DOHH2 (cell line): Measurements from ENCODE around the gene STN1.

ENCODE experiments used
- H3F3A ChIP-seq: fragments of 200-600 bp; sonication (generic), shearing (Covaris generic); 2 replicates; pipeline ENCODE4 v1.6.0; 2016; ENCODE audit warnings: antibody characterized with exemption, mild to moderate bottlenecking; ENCODE audit not compliant: control insufficient read depth, insufficient read depth
- H3K27ac ChIP-seq: fragments of 200-600 bp; sonication (generic); 2 replicates; pipeline ENCODE4 v1.5.1; 2014; ENCODE audit warnings: low read depth, mild to moderate bottlenecking, low read length, moderate library complexity
- H3K27me3 ChIP-seq: fragments of 200-600 bp; sonication (generic); 2 replicates; pipeline ENCODE4 v1.6.1; 2014; ENCODE audit warnings: mild to moderate bottlenecking, low read length, mixed read lengths; ENCODE audit not compliant: control insufficient read depth
- H3K36me3 ChIP-seq: fragments of 200-600 bp; sonication (generic); 2 replicates; pipeline ENCODE4 v1.6.1; 2014; ENCODE audit warnings: mild to moderate bottlenecking, low read length, moderate library complexity, mixed read lengths; ENCODE audit not compliant: control insufficient read depth
- H3K4me1 ChIP-seq: fragments of 200-600 bp; sonication (generic); 2 replicates; pipeline ENCODE4 v1.6.1; 2014; ENCODE audit warnings: mild to moderate bottlenecking, low read length, mixed read lengths; ENCODE audit not compliant: control insufficient read depth
- H3K4me2 ChIP-seq: fragments of 200-600 bp; sonication (generic); 2 replicates; pipeline ENCODE4 v1.6.0; 2014; ENCODE audit warnings: mild to moderate bottlenecking, low read length, moderate library complexity
- H3K4me3 ChIP-seq: fragments of 200-600 bp; sonication (generic); 2 replicates; pipeline ENCODE4 v1.5.1; 2014; ENCODE audit warnings: mild to moderate bottlenecking, low read length, mixed read lengths
- H3K79me2 ChIP-seq: fragments of 200-600 bp; sonication (generic); 2 replicates; pipeline ENCODE4 v1.6.1; 2014; ENCODE audit warnings: mild to moderate bottlenecking, low read length, mixed read lengths; ENCODE audit not compliant: control insufficient read depth
- H3K9me2 ChIP-seq: fragments of 200-600 bp; sonication (generic); replicated peaks from 2 replicates; pipeline ENCODE4 v1.6.1; 2014; ENCODE audit warnings: mild to moderate bottlenecking, low read length, mixed read lengths; ENCODE audit not compliant: control insufficient read depth
- H3K9me3 ChIP-seq: fragments of 200-600 bp; sonication (generic); 2 replicates; pipeline ENCODE4 v1.6.1; 2014; ENCODE audit warnings: antibody characterized with exemption, low read length, mixed read lengths; ENCODE audit not compliant: control insufficient read depth, insufficient read depth
- H4K20me1 ChIP-seq: fragments of 200-600 bp; sonication (generic); 2 replicates; pipeline ENCODE4 v1.6.0; 2014; ENCODE audit warnings: low read depth, mild to moderate bottlenecking, antibody characterized with exemption, low read length, moderate library complexity; ENCODE audit not compliant: control insufficient read depth, insufficient read depth
- CTCF ChIP-seq: fragments of 200-600 bp; sonication (generic); IDR thresholded peaks from one replicate; pipeline ENCODE4 v1.5.1; 2014; ENCODE audit warnings: antibody characterized with exemption, mild to moderate bottlenecking, low read depth, low read length; ENCODE audit not compliant: poor library complexity, severe bottlenecking
- EZH2phosphoT487 ChIP-seq: fragments of 200-600 bp; sonication (generic); IDR thresholded peaks from 2 replicates; pipeline ENCODE4 v1.6.1; 2017; ENCODE audit warnings: borderline replicate concordance, mild to moderate bottlenecking, antibody characterized with exemption, low read length, moderate library complexity, mixed read lengths

STN1 gene

DNA sequence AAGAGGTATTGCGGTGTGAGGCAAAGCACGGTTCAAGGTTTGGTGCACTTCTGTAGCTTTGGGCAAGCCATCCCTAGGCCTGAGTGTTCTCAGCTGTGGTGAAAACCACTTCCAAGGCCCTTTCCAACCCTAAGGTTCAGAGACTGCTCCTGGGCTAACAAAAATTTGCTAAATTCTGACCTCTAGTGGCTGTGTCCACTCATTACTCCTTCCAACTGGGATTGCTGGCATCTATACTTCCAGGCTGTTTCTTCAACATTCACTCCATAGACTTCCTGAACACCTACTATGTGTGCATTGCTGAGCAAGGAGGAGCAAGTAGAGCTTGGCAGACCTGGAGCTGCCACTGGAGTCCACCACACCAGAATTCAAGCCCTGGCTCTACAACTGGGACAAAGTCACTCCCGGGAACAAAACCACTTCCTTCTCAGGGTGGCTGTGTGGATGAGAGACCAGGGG is 33.3 kb downstream of the STN1 start:
- Histone ChIP-seq H3K4me3 (no peak overlapping the region), H3K79me2 (no peaks in the 10 kb centered on the region), H4K20me1 (no peaks in the 10 kb centered on the region), H3K9me2 (no peaks in the 10 kb centered on the region), H3K4me1 (no peaks in the 10 kb centered on the region), H3F3A (no peaks in the 10 kb centered on the region), H3K36me3 (no peaks in the 10 kb centered on the region), H3K27ac (no peak overlapping the region), H3K9me3 (no peaks in the 10 kb centered on the region), H3K27me3 (no peaks in the 10 kb centered on the region), H3K4me2 (no peak overlapping the region)
- no peak for TF ChIP-seq EZH2phosphoT487
- peak; percentile 92 for TF ChIP-seq CTCF

DNA sequence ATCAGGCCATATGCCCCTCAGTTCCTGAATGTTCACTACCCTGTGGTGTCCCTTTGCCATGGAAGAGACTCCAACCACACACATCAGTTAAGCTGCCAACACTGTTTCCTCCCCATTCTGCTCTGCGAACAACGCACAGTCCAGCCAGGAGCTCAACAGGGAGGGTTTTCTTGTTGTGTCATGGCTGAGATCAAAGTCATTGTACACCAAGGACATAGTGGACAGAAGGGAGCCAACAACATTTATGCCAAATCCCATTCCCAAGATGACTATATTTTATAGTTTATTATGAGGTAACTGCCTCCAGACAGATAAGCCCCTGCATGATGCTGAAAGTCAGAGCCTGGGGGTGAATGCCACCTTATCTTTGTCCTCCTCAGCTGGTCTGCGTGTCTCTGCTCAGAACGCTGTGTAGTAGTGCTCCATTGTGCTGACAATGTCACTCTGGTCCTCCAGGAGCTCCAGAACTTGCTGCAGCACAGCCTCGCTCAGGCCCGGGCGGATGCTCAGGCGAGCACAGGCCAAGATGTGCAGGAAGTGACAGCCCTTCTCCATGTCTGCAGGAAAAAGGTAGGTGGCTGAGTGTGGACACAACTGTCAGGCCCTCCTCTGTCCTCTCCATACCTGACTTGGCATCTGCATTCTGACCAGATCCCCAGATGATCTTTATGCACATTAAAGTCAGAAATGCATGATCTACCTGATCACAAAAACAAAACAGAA is 35.5 kb downstream of the STN1 start:
- Histone ChIP-seq H3K9me3 (no peaks in the 10 kb centered on the region), H3K79me2 (no peaks in the 10 kb centered on the region), H3K27ac (no peak overlapping the region), H3K27me3 (no peaks in the 10 kb centered on the region), H3K36me3 (no peaks in the 10 kb centered on the region), H3K4me1 (no peaks in the 10 kb centered on the region), H3F3A (no peaks in the 10 kb centered on the region), H4K20me1 (no peaks in the 10 kb centered on the region), H3K4me2 (no peak overlapping the region), H3K4me3 (no peak overlapping the region), H3K9me2 (no peaks in the 10 kb centered on the region)
- no peak for TF ChIP-seq EZH2phosphoT487
- no peak for TF ChIP-seq CTCF

GRCh38 chr10:103881416-103882284 is 36.3 kb downstream of the STN1 start:
- Histone ChIP-seq H3K9me2 (no peaks in the 10 kb centered on the region), H3K4me2 (no peak overlapping the region), H4K20me1 (no peaks in the 10 kb centered on the region), H3K36me3 (no peaks in the 10 kb centered on the region), H3K27ac (no peak overlapping the region), H3K4me3 (no peak overlapping the region), H3K4me1 (no peaks in the 10 kb centered on the region), H3K79me2 (no peaks in the 10 kb centered on the region), H3K27me3 (no peaks in the 10 kb centered on the region), H3F3A (no peaks in the 10 kb centered on the region), H3K9me3 (no peaks in the 10 kb centered on the region)
- TF ChIP-seq CTCF = no peak
- TF ChIP-seq EZH2phosphoT487 = no peak
